ENCODE measurements around the gene SNAPC1. TPM values are rescaled to one million over a fixed set of nuclear protein-coding genes. Genes with fewer than 3 reads are reported as not detected.
"Not testable (repeated sequence)": the region's sequence is repeated elsewhere in the genome, so short reads cannot be mapped to it uniquely, and the experiment has no call there.

SNAPC1 gene
- total RNA-seq, 1 donor from 2014 or later, result 19.1 TPM

DNA sequence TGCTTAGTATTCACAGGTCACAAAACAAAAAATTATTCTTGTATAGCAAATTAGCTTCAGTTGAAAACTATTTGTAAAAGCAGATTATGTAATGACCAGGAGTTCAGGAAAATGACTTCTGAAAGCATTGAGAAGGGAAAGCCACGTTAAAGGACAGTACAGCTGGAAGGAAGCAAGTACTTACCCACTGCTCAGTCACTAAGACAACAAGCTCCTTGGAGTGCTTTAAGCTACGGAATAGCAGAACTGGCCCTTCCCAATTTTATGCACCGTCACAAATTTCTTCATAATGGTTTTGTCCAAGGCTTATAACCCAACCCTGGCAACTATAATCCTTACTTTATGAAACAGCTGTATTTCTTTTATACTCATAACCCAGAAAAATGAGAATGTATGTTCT is 13.0 kb upstream of the SNAPC1 start:
- DNase-seq (ENCODE audit: low read depth), result peak; percentile 40

DNA sequence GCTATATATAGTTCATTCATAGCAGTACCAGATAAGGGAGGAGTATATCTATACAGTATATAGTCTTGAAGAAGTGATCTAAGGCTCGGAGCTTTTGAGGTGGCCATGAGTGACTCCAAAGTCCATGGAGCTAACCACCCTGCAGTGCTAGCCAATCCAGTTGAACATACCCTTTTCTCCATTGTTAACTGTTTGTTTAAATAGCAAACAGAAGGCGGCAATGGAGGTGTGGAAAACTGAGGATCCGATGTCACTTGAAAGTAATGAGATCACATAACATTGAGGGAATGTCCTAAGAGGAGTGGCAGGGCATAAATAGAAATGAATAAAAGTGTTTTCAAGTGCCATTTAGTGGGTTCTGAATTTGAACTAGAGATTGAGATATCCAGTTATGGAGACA is 12.4 kb upstream of the SNAPC1 start:
- peak; percentile 53 for DNase-seq (ENCODE audit: low read depth)

DNA sequence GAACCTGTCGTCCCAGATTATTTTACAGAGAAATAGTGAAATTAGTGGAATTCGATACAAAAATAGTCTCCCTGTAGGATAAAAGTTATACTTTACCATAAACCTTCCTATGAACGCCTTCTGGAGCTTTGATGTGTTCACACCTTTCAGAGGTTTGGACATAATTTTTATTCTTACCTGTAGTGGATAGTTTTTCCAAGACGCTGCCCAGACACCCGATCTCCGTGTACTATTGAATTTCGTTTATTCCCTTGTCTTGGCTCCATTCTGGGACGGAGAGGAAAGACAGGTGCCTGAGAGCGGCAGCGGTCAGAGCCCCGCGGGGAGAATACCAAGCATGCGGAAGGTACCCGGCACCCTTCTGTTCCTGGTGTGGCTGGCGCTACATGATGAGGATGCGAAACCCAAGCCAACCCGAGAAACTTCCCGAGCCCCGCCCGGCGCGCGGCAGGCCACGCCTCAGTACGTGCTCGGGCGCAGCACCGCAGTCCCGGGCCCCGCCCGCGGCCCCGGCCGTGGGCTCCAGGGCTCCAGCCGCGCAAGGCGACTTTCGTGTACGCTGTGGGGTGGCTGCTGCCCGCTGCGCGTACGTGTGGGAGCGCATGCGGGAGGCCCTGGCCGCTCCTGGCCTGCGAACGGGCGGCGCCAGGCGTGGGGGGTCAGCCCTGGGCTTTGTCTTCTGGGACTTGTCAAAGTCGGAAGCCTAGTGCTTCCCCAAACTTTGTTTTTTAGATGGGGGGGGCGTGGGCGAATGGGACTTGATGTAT is 11.3 kb upstream of the SNAPC1 start:
- DNase-seq (ENCODE audit: low read depth), result peak; percentile 85

DNA sequence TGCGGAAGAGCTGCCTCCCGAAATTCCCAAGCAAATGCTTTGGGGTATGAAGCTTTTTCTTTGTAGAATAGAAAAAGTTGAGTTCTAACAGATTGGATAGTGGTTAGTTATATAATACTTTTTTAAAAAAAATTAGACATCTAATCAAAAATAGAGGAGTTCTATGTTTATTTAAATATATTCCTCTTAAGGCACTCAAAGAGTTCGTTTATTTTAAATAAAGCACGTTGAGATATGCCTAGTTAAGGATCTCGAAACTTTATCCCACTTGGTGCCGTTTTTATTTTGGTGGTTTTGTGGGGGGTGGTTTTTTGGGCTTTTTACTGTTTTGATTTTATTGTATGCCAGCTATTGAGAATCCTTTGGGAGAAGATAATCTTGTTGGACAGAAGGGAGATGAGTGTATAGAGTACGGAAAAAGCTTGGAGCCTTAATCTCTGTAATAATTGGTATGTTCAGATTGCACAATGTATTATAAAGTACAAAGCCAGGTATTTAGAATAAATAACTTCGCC is 10.7 kb upstream of the SNAPC1 start:
- DNase-seq (ENCODE audit: low read depth), result no peak

DNA sequence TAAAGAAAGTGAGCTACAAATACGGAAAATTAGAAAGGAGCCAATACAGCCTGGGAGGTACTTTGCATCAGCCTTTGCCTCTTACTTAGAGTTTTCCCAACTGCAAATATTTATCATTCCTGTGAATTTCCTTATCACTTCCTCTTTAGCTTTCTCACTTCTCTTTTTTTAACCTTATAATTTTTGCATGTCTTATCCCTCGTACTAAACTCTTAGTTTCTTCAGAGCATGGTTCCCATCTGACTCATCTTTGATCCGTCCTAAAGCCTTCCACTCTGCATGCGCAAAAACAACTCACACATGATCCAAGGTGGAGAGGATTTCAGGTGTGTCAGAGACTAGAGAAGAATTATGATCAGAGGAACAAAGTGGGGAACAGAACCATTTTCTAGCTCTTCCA is 9.6 kb upstream of the SNAPC1 start:
- no peak for DNase-seq (ENCODE audit: low read depth)

DNA sequence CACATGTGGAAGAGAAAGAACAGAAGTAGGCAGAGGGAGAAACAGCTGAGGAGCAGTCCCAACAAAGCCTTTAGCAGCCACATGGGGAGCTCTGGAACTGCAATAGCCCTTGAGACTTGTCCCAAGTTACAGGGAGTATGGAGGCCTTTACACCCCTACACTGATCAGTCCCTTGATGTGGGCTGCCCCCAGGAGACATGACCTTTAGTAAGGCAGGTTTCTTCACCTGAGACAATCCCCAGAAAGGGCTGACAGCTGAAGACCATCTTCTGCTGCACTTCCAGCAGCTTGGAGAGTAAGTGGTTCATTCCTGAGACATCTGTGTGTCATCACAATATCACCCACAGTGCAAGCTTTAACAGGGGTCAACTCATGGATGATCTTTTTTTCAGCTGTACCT is 8.6 kb upstream of the SNAPC1 start:
- DNase-seq (ENCODE audit: low read depth), result peak; percentile 21

DNA sequence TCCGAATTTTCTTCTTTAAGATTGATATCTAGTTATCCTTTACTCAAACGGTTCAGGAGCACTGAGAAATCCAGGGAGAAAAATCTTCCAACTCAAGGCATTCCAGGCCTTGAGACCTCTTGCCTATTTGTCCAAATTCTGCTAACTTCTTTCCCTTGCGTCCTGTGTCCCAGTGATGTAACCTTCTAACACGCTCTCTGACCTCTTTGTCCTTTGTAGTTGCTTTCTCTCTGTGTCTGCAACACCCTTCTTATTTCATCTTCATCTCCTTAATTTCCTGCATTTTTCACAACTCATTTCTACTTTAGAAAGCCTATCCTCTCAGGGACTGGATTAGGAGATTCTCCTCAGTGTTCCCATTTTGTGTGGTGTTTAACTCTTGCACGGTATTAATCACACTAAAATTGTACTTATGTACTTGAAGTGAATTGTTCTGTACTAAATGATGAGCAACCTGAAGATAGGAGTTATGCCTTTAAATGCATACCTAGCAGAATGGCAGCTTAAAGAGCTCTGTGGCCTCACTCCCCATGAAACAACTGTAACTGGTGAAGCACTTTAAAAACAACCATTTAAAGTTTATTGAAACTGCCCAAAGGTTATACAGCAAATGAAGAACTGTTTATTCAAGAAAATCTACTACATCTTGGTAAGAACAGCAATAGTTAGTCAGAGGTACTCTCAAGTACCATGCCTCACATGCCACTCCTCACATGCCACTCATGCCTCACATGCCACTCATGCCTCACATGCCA is 7.4 kb upstream of the SNAPC1 start:
- DNase-seq (ENCODE audit: low read depth), result no peak

DNA sequence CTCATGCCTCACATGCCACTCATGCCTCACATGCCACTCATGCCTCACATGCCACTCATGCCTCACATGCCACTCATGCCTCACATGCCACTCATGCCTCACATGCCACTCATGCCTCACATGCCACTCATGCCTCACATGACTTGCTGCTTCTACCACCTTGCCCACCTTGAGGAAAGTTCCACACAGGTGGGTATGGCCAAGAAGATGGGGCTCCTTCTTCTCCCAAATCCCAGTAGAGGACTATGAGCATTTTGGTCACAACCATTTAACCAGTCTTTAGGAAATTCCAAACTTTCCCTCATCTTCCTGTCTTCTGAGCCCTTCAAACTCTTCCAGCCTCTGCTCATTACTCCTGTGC is 6.9 kb upstream of the SNAPC1 start:
- not testable (repeated sequence) for DNase-seq (ENCODE audit: low read depth)

DNA sequence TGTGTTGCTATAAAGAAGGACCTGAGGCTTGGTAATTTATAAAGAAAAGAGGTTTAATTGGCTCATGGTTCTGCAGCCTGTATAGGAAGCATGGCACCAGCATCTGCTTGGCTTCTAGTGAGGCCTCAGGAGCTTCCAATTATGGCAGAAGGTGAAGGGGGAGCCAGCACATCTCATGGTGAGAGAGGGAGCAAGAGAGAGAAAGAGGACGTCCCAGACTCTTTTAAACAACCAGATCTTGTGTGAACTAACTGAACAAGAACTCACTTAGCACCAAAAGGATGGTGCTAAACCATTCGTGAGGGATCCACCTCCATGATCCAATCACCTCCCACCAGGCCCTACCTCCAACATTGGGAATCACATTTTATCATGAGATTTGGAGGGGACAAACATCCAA is 6.1 kb upstream of the SNAPC1 start:
- DNase-seq (ENCODE audit: low read depth), result no peak

DNA sequence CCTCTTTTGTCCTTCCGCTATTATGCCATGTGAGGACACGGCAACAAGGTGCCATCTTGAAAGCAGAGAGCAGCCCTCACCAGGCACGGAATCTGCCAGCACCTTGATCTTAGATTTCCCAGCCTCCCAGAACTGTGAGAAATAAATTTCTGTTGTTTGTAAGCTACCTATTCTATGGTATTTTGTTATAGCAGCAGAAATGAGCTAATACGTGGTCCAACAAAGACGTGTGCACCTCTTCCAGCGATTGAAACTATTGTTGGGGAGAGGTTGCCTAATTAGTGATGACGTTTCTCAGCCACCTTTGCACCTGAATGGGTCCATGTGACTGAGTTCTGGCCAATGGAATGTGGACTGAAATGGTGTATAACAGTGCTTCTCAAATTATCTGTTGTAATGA is 2.3 kb upstream of the SNAPC1 start:
- no peak for DNase-seq (ENCODE audit: low read depth)

DNA sequence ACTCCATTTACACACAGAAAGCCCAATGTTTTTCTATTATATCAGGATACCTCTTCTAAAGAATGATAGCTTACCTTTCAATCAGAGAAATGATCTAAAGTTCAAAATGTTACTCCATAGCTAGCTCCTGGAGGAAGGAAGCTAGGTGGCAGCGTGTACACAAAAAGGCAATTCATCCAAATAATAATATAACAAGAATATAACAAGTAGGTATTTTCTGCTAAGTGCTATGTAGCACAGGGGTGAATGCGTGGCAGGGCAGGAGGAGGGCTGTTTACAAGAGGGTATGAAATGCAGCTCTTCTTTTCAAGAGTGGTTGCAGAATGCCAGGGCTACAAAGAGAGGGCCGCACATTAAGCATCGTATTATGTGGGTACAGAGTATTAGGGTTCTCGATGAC is 663 bp upstream of the SNAPC1 start:
- DNase-seq (ENCODE audit: low read depth), result no peak

DNA sequence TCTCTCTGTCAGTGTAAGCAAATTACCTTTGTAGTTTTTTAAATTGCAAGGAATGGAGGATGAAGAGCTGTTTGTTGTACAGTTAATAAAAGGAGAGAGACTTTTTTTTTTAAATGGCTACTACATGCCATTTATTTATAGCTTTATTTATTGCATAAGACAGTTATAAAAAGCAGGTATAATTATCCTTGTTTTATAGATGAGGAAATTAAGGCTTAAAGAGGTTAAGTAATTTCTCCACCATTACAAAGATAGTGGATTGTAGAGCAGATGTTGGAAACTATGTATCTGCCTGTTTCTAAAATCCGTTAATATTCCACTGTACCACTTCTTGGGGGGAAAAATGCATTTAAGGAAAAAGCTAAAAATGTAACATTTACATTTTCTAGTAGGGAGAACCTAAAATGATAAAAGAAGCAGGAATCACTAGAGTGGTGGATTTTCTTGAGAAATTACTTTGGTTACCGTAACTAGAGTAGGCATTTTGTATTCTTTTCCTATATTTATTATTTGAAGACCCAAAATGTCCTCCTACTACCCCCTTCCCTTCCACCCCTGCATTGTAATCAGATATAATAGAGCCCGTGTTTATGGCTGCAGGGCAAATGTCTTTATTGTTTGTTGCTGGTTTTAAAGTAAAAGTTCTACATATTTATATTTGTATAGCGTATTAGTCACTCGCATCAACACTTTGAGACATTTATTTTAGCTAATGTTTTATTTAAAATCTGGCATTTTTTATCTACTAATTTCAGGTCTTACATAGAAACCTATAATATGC is 2.3 kb downstream of the SNAPC1 start:
- DNase-seq (ENCODE audit: low read depth), result no peak

DNA sequence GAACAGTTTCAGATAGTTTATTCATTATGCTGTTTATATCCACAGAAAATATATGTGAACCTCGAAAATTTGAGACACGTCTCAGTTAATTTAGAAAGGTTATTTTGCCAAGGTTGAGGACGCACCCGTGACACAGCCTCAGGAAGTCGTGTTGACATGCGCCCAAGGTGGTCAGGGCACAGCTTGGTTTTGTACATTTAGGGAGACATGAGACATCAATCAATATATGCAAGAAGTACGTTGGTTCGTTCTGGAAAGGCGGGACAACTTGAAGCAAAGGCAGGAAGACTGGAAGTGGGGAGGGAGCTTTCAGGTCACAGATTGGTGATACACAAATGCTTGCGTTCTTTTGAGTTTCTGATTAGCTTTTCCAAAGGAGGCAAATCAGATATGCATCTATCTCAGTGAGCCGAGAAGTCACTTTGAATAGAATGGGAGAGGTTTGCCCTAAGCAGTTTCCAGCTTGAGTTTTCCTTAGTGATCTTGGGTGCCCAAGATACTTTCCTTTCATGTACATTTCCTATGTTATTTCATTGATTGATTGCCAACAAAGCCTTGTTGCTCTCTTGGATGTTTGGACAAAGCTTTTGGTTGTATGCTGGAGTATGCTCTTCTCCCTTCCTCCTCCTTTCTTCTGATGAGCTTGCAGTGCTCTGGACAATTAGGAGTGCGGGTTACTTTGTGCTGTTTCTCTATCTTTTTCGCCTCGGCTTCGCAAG is 3.2 kb downstream of the SNAPC1 start:
- DNase-seq (ENCODE audit: low read depth), result peak; percentile 36

DNA sequence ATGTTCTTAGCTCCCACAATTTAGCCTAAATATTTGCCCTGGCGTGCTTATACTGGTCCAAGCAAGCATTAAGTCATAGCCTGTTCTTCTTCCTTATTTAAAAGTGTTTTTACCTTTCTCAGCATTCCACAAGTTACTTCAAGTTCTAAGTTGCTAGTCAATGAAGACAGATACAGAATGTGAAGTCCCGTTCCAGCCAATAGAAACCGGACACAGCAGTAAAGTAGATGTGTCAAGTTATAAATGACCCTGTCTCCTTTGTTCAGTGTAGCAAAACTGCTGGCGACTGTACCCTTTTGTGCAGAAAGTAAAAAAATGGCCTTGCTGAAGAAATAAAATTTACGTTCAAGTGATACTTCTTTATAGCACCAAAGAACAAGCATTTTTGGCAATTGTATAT is 3.9 kb downstream of the SNAPC1 start:
- DNase-seq (ENCODE audit: low read depth), result no peak

DNA sequence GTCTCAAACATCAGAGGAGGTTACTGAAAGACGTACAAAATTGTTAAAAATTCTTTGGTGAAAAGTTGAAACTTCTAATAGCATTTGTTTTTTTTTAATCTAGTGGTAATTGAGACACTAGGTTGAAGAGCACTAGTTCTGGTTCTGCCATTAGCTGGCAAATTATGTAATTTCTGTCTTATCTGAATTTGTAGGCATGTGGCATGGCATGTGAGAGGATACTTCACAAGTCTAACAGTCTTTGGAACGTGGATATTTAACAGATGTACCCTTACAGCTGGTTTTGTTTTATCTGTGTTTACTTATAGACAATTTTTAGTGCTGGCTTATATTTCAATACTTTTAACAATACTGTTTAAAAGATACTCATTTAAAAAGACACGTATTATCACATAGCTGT is 6.0 kb downstream of the SNAPC1 start:
- DNase-seq (ENCODE audit: low read depth), result no peak

DNA sequence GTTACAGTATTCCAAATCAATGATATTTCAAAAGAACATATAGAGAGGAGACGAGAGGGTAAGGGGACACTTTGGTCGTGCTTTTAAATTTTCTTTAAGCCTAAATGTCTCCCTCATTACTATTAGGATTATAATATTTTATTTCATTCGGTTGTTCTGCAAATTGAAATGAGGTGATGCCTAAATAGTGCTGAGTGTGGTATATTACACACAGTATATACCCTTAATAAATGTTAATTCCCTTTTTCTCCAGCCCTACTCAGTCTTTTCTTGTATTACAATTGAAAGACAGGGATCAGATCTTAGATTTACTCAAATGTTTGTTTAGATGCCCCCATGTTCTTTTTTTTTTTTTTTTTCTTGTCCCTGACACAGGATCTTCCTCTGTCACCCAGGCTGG is 7.7 kb downstream of the SNAPC1 start:
- no peak for DNase-seq (ENCODE audit: low read depth)

DNA sequence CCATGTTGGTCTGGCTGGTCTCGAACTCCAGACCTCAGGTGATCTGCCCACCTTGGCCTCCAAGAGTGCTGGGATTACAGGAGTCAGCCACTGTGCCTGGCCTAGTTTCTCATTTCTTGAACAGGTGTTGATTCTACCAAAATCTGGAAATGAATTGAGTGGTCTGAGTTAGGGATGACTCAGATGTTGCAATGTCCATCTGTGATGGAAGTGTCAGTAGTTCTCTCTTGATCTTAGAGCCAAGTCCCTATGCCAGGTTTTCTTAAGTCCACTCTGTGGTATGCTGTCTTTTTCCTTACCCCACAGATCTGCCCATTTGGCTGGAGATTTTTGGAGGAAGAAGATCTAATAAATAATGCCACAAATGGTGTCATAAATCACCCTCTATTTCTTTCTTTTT is 12.6 kb downstream of the SNAPC1 start:
- peak; percentile 37 for DNase-seq (ENCODE audit: low read depth)

DNA sequence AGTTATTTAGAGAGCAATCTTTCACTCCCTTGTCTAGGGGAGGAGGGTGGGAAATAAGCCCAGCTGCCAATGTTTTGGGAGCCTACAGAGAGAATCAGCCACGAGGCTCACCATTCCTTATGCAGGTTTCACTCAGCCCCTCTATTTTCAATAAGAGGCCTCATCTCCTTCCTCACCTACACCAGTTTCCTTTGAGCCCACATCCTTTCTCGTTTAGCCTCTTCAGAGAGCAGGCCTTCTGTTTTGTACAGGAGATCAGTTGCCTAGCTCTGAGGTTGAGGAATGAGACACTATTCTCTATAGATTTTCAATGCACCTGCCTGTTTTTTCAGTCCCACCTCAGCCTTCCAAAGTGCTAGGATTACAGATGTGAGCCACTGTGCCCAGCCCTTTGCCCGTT is 17.9 kb downstream of the SNAPC1 start:
- DNase-seq (ENCODE audit: low read depth), result no peak

DNA sequence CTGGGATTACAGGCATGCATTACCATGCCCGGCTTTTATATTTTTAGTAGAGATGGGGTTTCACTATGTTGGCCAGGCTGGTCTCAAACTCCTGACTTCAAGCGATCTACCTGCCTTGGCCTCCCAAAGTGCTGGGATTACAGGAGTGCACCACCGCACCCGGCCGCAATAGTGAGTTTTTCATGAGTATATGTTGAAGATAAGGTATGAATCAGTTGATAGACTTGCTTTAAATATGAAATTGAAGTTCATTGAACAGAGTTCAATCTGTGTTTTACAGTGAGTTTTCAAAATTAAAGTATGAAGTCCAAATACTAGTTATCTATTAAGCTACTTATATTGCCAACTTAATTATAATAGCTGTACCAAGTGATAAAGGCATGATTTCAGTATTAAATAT is 35.1 kb downstream of the SNAPC1 start:
- no peak for DNase-seq (ENCODE audit: low read depth)

DNA sequence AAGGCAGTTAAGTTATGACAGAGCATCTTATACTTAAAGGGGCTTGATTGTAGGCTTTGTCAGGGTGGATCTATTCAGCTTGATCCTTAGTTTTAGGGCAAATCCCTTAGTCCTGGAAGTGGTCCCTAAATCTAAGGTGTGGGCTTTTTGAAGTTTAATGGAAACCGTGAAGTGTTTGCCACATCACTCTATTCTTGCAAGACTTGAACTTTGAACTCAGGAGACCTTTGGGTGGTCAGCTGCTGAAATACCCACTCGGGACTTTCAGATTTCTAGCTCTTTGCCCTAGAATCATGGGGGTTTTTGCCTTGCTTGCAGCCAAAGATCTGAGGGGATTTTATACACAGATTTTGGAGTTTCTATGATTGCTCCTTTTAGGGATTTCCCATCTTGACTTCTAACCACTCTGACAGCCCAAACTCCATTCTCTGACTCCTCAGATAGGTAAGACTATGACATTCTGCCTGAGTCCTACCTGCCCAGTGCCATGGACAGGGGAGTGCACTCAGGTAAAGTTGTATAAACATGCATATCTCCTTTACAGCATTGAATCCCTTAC is 39.9 kb downstream of the SNAPC1 start:
- DNase-seq (ENCODE audit: low read depth), result no peak

DNA sequence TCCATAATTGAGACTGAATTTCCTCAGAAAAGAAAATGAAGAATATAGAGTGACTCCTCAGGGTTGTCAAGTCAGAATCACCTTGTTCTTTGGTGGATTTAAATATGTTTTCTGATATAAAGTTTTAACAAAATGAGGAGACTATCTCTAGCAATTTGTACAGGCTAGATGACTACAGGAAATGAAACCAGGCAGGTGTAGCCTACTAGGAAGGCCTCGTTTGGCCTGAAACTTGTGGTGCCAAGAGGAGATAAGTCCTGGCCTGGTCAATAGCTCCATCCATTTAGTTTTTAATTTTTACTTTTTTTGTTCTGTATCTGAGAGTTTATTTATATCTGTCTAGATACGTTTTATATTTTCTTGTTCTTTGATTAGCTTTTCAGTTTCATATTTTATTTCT is 41.5 kb downstream of the SNAPC1 start:
- no peak for DNase-seq (ENCODE audit: low read depth)

All from myocyte (in vitro differentiated cells).